ENCODE results near the gene METTL9.
"Not testable (repeated sequence)": the region's sequence is repeated elsewhere in the genome, so short reads cannot be mapped to it uniquely, and the experiment has no call there.

METTL9 gene

GRCh38 chr16:21619765-21620425 lies 20.5 kb downstream of the METTL9 start:
- TF ChIP-seq POLR2A (IDR thresholded peaks at IDR 0.05; ENCODE audit: low read depth, low read length) (no peak), POLR2AphosphoS5 (IDR thresholded peaks at IDR 0.05; ENCODE audit: low read depth, low read length) (no peak), TAF1 (IDR thresholded peaks at IDR 0.05; ENCODE audit: borderline replicate concordance, low read depth, low read length) (no peak)
- FAIRE-seq: no peak
- no peak for DNase-seq (ENCODE audit: insufficient read length)

GRCh38 chr16:21620592-21620991 lies 21.2 kb downstream of the METTL9 start:
- no peak for TF ChIP-seq POLR2AphosphoS5 (IDR thresholded peaks at IDR 0.05; ENCODE audit: low read depth, low read length)
- TF ChIP-seq POLR2A (IDR thresholded peaks at IDR 0.05; ENCODE audit: low read depth, low read length): no peak
- no peak for TF ChIP-seq TAF1 (IDR thresholded peaks at IDR 0.05; ENCODE audit: borderline replicate concordance, low read depth, low read length)
- no peak for FAIRE-seq
- DNase-seq (ENCODE audit: insufficient read length): no peak

GRCh38 chr16:21622545-21622944 lies 23.2 kb downstream of the METTL9 start:
- TF ChIP-seq TAF1 (IDR thresholded peaks at IDR 0.05; ENCODE audit: borderline replicate concordance, low read depth, low read length): no peak
- no peak for TF ChIP-seq POLR2AphosphoS5 (IDR thresholded peaks at IDR 0.05; ENCODE audit: low read depth, low read length)
- TF ChIP-seq POLR2A (IDR thresholded peaks at IDR 0.05; ENCODE audit: low read depth, low read length): no peak
- FAIRE-seq (no peak), DNase-seq (ENCODE audit: insufficient read length) (no peak)

GRCh38 chr16:21625026-21625425 lies 25.6 kb downstream of the METTL9 start:
- no peak for DNase-seq (ENCODE audit: insufficient read length)
- no peak for FAIRE-seq
- TF ChIP-seq POLR2A (IDR thresholded peaks at IDR 0.05; ENCODE audit: low read depth, low read length): no peak
- no peak for TF ChIP-seq POLR2AphosphoS5 (IDR thresholded peaks at IDR 0.05; ENCODE audit: low read depth, low read length)
- TF ChIP-seq TAF1 (IDR thresholded peaks at IDR 0.05; ENCODE audit: borderline replicate concordance, low read depth, low read length): no peak

- DNase-seq (ENCODE audit: insufficient read length) (no peak), FAIRE-seq (no peak)
- TF ChIP-seq POLR2A (IDR thresholded peaks at IDR 0.05; ENCODE audit: low read depth, low read length): no peak
- no peak for TF ChIP-seq POLR2AphosphoS5 (IDR thresholded peaks at IDR 0.05; ENCODE audit: low read depth, low read length)
- TF ChIP-seq TAF1 (IDR thresholded peaks at IDR 0.05; ENCODE audit: borderline replicate concordance, low read depth, low read length): no peak
These were observed 27.4 kb downstream of the METTL9 start for GRCh38 chr16:21626659-21627277.

- no peak for DNase-seq (ENCODE audit: insufficient read length)
- no peak for FAIRE-seq
- no peak for TF ChIP-seq POLR2AphosphoS5 (IDR thresholded peaks at IDR 0.05; ENCODE audit: low read depth, low read length)
These were observed 28.8 kb downstream of the METTL9 start for GRCh38 chr16:21628121-21628726.

- DNase-seq (ENCODE audit: insufficient read length) (no peak), FAIRE-seq (no peak)
- TF ChIP-seq POLR2AphosphoS5 (IDR thresholded peaks at IDR 0.05; ENCODE audit: low read depth, low read length): no peak
- TF ChIP-seq POLR2A (IDR thresholded peaks at IDR 0.05; ENCODE audit: low read depth, low read length): no peak
- TF ChIP-seq TAF1 (IDR thresholded peaks at IDR 0.05; ENCODE audit: borderline replicate concordance, low read depth, low read length): no peak
These were observed 29.4 kb downstream of the METTL9 start for GRCh38 chr16:21628772-21629171.

- not testable (repeated sequence) for FAIRE-seq; DNase-seq (ENCODE audit: insufficient read length)
These were observed 30.5 kb downstream of the METTL9 start for GRCh38 chr16:21629616-21630539.

- not testable (repeated sequence) for FAIRE-seq; DNase-seq (ENCODE audit: insufficient read length)
These were observed 31.5 kb downstream of the METTL9 start for GRCh38 chr16:21630866-21631265.

GRCh38 chr16:21631376-21631775 lies 32.0 kb downstream of the METTL9 start:
- not testable (repeated sequence) for DNase-seq (ENCODE audit: insufficient read length); FAIRE-seq

GRCh38 chr16:21631951-21632575 lies 32.7 kb downstream of the METTL9 start:
- DNase-seq (ENCODE audit: insufficient read length); FAIRE-seq: not testable (repeated sequence)

GRCh38 chr16:21634216-21634615 lies 34.8 kb downstream of the METTL9 start:
- no peak for FAIRE-seq

GRCh38 chr16:21635694-21636093 lies 36.3 kb downstream of the METTL9 start:
- FAIRE-seq; DNase-seq (ENCODE audit: insufficient read length): not testable (repeated sequence)

More at GRCh38 chr16:21634216-21634615, 34.8 kb downstream of the METTL9 start:
- TF ChIP-seq POLR2AphosphoS5 (IDR thresholded peaks at IDR 0.05; ENCODE audit: low read depth, low read length) (no peak), POLR2A (IDR thresholded peaks at IDR 0.05; ENCODE audit: low read depth, low read length) (no peak), TAF1 (IDR thresholded peaks at IDR 0.05; ENCODE audit: borderline replicate concordance, low read depth, low read length) (no peak)
- DNase-seq (ENCODE audit: insufficient read length): no peak
